Right renal cortex interstitium (tissue), 3 donors: ENCODE data around the gene OGFR. TPM values are rescaled to one million over a fixed set of nuclear protein-coding genes. Genes with fewer than 3 reads are reported as not detected.

Experiments used
- DNase-seq, 3 donors: peaks; one replicate each; pipeline ENCODE4 v3.0.0-alpha.2; 2013; ENCODE audit warnings: low read depth in 3 of 3, low spot score in 2 of 3
- polyA plus RNA-seq, 3 donors: library from polyadenylated mRNA; unstranded; fragments of 120-200 nt; gene quantifications; one replicate each; pipeline ENCODE4 v1.2.1, GENCODE V29; 2013; ENCODE audit not compliant: insufficient read length in 3 of 3

OGFR gene
- 10 to 100 TPM; 23.9 to 24.5 (median 24.2) TPM for polyA plus RNA-seq

- DNase-seq: no peak
Observed at GRCh38 chr20:62804627-62805154, at the start of gene OGFR. OGFR (plus strand) TSS chr20:62804835; CDS start chr20:62804860, 25 bp downstream.

- DNase-seq: no peak
Observed at GRCh38 chr20:62754991-62755356, 49.7 kb upstream of the OGFR start.

- DNase-seq: no peak
Observed at GRCh38 chr20:62755817-62756724, 48.6 kb upstream of the OGFR start.

- DNase-seq: no peak
Observed at GRCh38 chr20:62758226-62758912, 46.3 kb upstream of the OGFR start.

- DNase-seq: no peak
Observed at GRCh38 chr20:62759981-62760431, 44.6 kb upstream of the OGFR start.

- DNase-seq: no peak
Observed at GRCh38 chr20:62760471-62760855, 44.2 kb upstream of the OGFR start.

- DNase-seq: no peak
Observed at GRCh38 chr20:62760856-62761758, 43.5 kb upstream of the OGFR start.

GRCh38 chr20:62761759-62762131 lies 42.9 kb upstream of the OGFR start:
- no peak for DNase-seq

- no peak for DNase-seq
Observed at GRCh38 chr20:62762376-62762775, 42.3 kb upstream of the OGFR start.

- no peak for DNase-seq
Observed at GRCh38 chr20:62762801-62763368, 41.8 kb upstream of the OGFR start.

GRCh38 chr20:62763404-62763803 lies 41.2 kb upstream of the OGFR start:
- DNase-seq: no peak

GRCh38 chr20:62764156-62764935 lies 40.3 kb upstream of the OGFR start:
- DNase-seq: no peak

- no peak for DNase-seq
Observed at GRCh38 chr20:62765021-62765420, 39.6 kb upstream of the OGFR start.

GRCh38 chr20:62765432-62766070 lies 39.1 kb upstream of the OGFR start:
- DNase-seq: no peak

- DNase-seq: no peak
Observed at GRCh38 chr20:62766071-62766450, 38.6 kb upstream of the OGFR start.

GRCh38 chr20:62766716-62767115 lies 37.9 kb upstream of the OGFR start:
- no peak for DNase-seq

- no peak for DNase-seq
Observed at GRCh38 chr20:62768234-62768546, 36.4 kb upstream of the OGFR start.

- no peak for DNase-seq
Observed at GRCh38 chr20:62768551-62769287, 35.9 kb upstream of the OGFR start.
